Esophagus (tissue), 2 donors: ENCODE measurements around the gene APBA2. TPM values are rescaled to one million over a fixed set of nuclear protein-coding genes. Genes with fewer than 3 reads are reported as not detected.

Experiments
- H3K27ac ChIP-seq, 2 donors: one replicate each; pipeline ENCODE4 v1.5.1; 2013; ENCODE audit warnings: low read depth in 2 of 2, mild to moderate bottlenecking in 2 of 2, inconsistent platforms in 1 of 2, low read length in 1 of 2, moderate library complexity in 1 of 2
- H3K27me3 ChIP-seq, 2 donors: one replicate each; pipeline ENCODE4 v1.6.1; 2013; ENCODE audit warnings: low read length in 2 of 2, control low read depth in 1 of 2, mild to moderate bottlenecking in 1 of 2; ENCODE audit not compliant: insufficient read depth in 2 of 2, control insufficient read depth in 1 of 2
- H3K36me3 ChIP-seq, 2 donors: one replicate each; pipeline ENCODE4 v1.6.1; 2013; ENCODE audit warnings: low read length in 1 of 2; ENCODE audit not compliant: control insufficient read depth in 2 of 2, insufficient read depth in 2 of 2
- H3K4me1 ChIP-seq, 2 donors: one replicate each; pipeline ENCODE4 v1.6.1; 2013; ENCODE audit warnings: low read length in 1 of 2; ENCODE audit not compliant: control insufficient read depth in 2 of 2, insufficient read depth in 2 of 2
- H3K4me3 ChIP-seq, 2 donors: one replicate each; pipeline ENCODE4 v1.5.1; 2013; ENCODE audit warnings: low read length in 2 of 2, mild to moderate bottlenecking in 2 of 2, low read depth in 1 of 2, moderate library complexity in 1 of 2
- H3K9me3 ChIP-seq, 2 donors: one replicate each; pipeline ENCODE4 v1.6.1; 2013; ENCODE audit warnings: mild to moderate bottlenecking in 2 of 2, low read depth in 1 of 2, low read length in 1 of 2, moderate library complexity in 1 of 2; ENCODE audit not compliant: control insufficient read depth in 2 of 2, insufficient read depth in 1 of 2
- WGBS, 2 donors: extraction: QIAGEN DNeasy Blood & Tissue Kit; methylation state at CpG; one replicate each; pipeline ENCODE4 v1.1.7; 2013; 5-methylcytosine and 5-hydroxymethylcytosine counted together
- polyA plus RNA-seq, 2 donors: library from polyadenylated mRNA; stranded (reverse); fragments of 200-250 nt; gene quantifications; one replicate each; pipeline ENCODE4 v1.2.3, GENCODE V29; 2013
- donor health status: healthy with polysubstance abuse.
- donor health status: Bipolar disorder and iron deficiency.

Gene APBA2
- polyA plus RNA-seq, 2 donors = 0.77 to 1.7 TPM

DNA sequence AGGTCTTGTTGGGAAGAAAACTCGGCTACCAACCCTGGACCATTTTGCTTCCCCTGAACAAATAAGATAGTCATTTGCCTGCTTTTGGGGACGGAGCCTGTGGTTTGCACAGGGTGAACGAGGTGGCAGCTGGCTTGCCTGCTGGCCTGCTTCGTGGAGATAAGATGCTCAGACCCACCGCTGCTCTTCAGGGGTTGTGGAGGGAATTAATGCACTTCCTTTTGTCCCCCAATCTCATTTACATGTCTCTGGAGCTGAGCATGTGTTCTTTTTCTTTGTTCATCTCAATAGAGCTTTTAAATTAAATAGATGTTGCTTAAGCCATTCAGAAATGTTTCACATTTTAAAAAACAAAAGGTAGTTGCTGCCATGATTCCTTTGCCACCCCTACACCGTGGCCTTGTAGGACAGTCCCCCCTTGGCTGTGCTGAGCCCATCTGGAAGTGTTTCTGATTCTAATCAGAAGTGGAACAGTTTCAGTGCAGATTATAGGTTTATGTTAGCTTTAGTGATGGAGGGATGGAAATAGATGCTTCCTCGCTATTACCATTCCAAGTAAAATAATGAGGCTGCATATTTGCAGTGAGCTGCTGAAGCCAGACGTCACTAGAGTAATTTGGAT lies 25.6 kb downstream of the APBA2 start:
- no peaks in the 10 kb centered on the region for H3K9me3 ChIP-seq
- 49 to 58% methylated on average over 8 of the region's 8 CpGs for WGBS, 2 donors

DNA sequence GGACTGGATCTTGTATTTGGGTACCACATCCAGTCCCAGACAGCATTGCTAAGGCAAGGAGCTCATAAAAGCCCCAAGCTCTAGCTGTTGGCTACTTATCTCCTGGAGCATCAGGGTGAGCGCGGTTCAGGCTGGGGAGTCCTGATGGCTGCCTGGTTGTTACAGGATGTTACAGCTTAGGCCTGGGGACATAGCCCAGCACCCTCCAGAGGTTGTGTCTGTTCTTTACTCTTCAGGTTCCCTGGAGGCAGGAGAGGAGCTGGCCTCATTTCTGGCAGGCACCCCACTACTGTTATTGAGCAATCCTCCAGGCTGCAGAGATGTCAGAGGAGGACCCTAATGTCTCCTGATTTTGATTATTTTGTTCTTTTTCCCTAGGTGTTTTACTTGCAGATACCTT lies 26.6 kb downstream of the APBA2 start:
- Histone ChIP-seq H3K4me1 (no peaks in the 10 kb centered on the region), H3K4me3 (no peak overlapping the region), H3K27me3 (no peaks in the 10 kb centered on the region), H3K9me3 (no peaks in the 10 kb centered on the region), H3K27ac (no peak overlapping the region), H3K36me3 (no peaks in the 10 kb centered on the region)
- 95 to 100% methylated on average over 2 of the region's 2 CpGs for WGBS, 2 donors

More for the DNA sequence above, 25.6 kb downstream of the APBA2 start:
- H3K4me1 ChIP-seq = no peaks in the 10 kb centered on the region
- no peak overlapping the region for H3K27ac ChIP-seq
- H3K36me3 ChIP-seq = no peaks in the 10 kb centered on the region
- no peak overlapping the region for H3K4me3 ChIP-seq
- no peaks in the 10 kb centered on the region for H3K27me3 ChIP-seq

DNA sequence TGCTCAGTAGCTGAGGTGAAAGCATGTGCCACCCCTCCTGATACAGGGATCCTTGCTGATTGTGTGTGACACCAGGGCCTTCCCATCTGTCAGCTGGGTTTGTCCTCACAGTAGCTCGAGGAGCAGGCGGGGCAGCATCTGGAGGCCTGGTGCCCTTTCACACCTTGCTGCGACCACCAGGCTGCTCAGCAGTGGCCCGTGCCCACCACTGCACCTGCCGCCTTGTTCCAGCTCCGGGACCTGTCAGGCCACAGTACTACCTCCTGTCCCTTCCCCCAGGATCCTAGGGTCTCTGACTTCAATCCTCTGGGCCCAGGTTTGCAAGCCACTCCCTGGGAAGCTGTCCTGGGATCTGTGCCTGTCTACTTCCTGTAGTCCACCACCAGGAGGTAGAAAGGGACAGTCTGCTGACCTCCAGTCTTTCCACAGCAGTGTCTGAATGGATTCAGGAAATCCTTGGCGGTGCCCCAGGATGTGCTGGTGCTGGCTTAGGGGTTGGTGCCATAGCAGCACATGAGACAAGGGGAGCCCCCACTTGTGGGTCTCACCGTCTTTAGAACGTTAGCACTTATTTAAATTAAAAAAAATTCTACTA lies 27.5 kb downstream of the APBA2 start:
- H3K4me3 ChIP-seq = no peak overlapping the region
- no peaks in the 10 kb centered on the region for H3K27me3 ChIP-seq
- 85% methylated on average over 7 to 9 of the region's 9 CpGs for WGBS, 2 donors
- H3K9me3 ChIP-seq = no peaks in the 10 kb centered on the region
- H3K27ac ChIP-seq = no peak overlapping the region
- H3K4me1 ChIP-seq = no peaks in the 10 kb centered on the region
- H3K36me3 ChIP-seq = no peaks in the 10 kb centered on the region

DNA sequence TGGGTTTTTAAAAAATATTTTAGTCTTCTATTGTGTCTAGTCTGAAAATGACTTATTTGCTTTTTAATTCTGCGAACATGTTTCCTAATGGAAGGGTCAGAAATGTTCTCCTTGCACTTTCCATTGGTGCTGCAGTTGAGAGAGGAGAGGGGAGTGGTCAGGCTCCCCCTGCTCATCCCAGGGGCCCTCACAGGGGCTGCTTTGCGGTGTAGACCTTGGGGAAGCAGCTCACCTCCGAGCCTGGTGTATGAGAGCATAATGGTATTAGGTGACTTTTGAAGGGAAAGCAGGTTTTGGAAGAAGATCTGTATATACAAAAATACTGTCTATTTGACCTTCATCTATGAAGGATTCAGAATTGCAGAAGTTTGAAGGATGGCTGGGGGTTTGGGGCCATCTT lies 28.3 kb downstream of the APBA2 start:
- H3K4me1 ChIP-seq = no peaks in the 10 kb centered on the region
- H3K27me3 ChIP-seq = no peaks in the 10 kb centered on the region
- no peak overlapping the region for H3K4me3 ChIP-seq
- no peaks in the 10 kb centered on the region for H3K9me3 ChIP-seq
- 74 to 83% methylated on average over 3 of the region's 3 CpGs for WGBS, 2 donors
- H3K36me3 ChIP-seq = no peaks in the 10 kb centered on the region
- no peak overlapping the region for H3K27ac ChIP-seq

DNA sequence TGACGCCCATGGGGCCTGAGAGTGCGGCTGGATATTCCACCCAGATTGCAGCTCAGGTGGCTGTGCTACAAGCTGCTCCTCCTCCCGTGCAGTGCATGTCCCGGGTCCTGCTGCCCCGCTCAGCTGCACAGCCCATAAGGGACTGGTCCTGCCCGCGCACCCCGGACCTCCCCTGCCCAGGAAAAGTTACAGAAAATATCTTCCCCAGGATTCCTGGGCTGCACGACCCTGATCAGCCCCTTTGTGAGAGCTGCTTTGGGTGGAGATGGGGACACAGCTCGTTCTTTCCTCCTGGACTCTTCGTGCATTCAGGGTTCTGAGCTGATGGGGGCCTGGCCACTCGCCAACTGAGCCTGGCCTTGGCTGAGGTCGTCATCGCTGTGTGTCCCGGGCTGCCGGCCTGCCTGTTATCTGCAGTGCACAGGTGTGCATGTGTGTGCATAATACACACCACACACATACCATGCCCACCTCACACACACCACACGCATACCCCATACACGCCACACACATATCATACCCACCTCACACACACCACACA lies 28.8 kb downstream of the APBA2 start:
- H3K4me1 ChIP-seq = no peaks in the 10 kb centered on the region
- no peaks in the 10 kb centered on the region for H3K36me3 ChIP-seq
- WGBS, 2 donors = 78 to 80% methylated on average over 18 of the region's 18 CpGs
- no peaks in the 10 kb centered on the region for H3K9me3 ChIP-seq
- H3K27me3 ChIP-seq = no peaks in the 10 kb centered on the region
- H3K27ac ChIP-seq = no peak overlapping the region
- no peak overlapping the region for H3K4me3 ChIP-seq

DNA sequence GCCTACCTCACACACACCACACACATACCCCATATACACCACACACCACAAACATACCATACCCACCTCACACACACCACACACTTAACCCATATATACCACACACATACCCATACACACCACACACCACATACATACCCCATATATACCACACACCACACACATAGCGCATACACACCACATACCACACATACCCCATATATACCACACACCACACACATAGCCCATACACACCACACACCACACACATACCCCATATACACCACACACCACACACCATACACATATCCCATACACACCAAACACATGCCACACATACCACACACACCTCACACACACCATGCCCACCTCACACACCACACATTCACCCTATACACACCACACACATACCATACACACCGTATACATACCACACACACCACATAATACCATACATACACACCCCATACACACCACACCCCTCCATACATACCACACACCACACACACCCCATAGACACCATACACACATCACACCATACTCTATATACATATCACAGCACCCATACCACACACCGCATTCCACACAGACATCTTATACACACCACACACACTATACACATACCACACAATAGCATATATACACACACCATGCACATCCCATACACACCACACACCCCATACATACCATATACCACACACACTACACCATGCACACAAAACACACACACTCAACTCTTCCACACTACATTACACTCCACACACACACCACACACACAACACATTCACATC lies 29.5 kb downstream of the APBA2 start:
- H3K9me3 ChIP-seq = no peaks in the 10 kb centered on the region
- no peak overlapping the region for H3K4me3 ChIP-seq
- H3K27me3 ChIP-seq = no peaks in the 10 kb centered on the region
- 94 to 96% methylated on average over 3 of the region's 3 CpGs for WGBS, 2 donors
- H3K36me3 ChIP-seq = no peaks in the 10 kb centered on the region
- no peaks in the 10 kb centered on the region for H3K4me1 ChIP-seq
- no peak overlapping the region for H3K27ac ChIP-seq

DNA sequence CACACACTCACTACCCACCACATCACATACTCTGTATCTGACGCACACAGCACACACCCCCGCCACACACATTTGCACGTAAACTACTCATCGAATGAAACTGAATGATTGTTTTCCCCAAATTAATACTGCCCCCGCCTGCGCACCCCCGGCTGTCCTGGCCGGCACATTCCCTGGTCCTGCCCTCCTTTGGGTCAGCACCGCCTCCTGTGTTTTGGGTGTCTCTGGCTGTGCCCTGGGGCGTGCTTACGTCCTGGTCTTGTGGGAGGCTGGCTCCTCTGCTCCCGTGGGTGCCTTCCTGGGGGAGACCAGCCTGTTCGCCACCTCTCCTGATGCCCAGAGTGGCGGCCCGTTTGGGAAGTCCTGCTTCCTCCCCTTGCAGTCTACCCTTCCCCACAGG lies 30.2 kb downstream of the APBA2 start:
- no peaks in the 10 kb centered on the region for H3K4me1 ChIP-seq
- WGBS, 2 donors = 89 to 92% methylated on average over 15 of the region's 15 CpGs
- no peaks in the 10 kb centered on the region for H3K27me3 ChIP-seq
- H3K36me3 ChIP-seq = no peaks in the 10 kb centered on the region
- no peak overlapping the region for H3K27ac ChIP-seq
- H3K9me3 ChIP-seq = no peaks in the 10 kb centered on the region
- no peak overlapping the region for H3K4me3 ChIP-seq

DNA sequence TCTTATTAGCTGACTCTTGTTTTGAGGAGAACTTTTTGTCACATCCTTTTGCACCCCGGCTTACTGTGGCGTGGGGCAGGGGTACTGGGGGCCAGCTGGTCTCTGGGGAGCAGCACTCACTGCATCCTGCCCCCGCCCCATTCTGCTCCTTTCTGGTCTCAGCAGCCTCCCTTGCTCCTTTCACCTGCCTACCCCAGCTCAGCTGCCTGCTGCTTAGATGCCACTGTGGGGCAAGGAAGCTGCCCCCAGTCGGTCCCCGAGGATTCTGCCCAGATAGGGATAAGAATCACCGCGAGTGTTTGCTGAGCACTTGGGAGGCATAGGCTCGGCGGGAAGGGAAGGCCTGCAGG lies 32.0 kb downstream of the APBA2 start:
- Histone ChIP-seq H3K27me3 (no peaks in the 10 kb centered on the region), H3K4me3 (no peak overlapping the region), H3K27ac (no peak overlapping the region), H3K4me1 (no peaks in the 10 kb centered on the region), H3K9me3 (no peaks in the 10 kb centered on the region), H3K36me3 (no peaks in the 10 kb centered on the region)
- 77 to 79% methylated on average over 9 of the region's 9 CpGs for WGBS, 2 donors

DNA sequence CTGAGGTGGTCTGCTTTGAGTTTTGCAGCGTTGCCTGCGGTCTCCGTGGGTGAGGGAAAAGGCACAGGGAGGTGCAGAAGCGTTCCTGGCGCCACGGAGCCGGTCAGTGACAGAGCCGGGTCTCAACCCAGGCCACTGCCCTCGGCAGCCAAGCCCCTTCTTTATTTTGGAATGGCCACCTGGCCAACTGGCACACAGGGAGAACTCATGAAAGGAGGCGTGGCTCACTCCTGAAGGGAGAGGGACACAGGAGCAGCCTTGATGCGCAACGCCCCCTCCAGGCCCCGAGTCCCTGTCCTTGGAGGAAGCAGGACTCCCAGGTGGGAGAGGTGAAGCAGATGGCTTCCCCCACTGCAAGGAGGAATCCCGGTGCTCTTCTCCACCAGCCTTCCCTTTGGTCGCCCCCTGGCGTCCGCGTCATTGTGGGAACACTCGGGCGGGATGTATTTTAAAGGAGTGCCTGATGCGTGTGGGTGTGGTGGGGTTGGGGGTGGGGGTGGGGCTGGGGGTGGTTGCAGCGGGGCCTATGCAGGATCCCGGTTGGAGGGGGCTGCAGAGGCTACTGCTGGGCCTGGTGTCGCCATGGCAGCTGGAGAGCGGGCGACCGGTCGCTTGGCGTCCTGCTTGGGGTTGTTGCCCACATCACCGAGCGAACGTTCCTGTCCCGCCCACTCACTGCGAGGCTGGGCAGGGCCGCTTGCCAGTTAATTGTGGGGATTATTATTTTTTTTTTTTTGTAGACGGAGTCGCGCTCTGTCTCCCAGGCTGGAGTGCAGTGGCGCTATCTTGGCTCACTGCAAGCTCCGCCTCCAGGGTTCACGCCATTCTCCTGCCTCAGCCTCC lies 32.6 kb downstream of the APBA2 start:
- Histone ChIP-seq H3K4me3 (no peak overlapping the region), H3K4me1 (no peaks in the 10 kb centered on the region), H3K27ac (no peak overlapping the region), H3K27me3 (no peaks in the 10 kb centered on the region), H3K9me3 (no peaks in the 10 kb centered on the region), H3K36me3 (no peaks in the 10 kb centered on the region)
- 67 to 68% methylated on average over 38 to 41 of the region's 41 CpGs for WGBS, 2 donors
